ENCODE results near the gene CRHR2. TPM values are rescaled to one million over a fixed set of nuclear protein-coding genes. Genes with fewer than 3 reads are reported as not detected.

CRHR2 gene
- total RNA-seq, 2 experiments from 2014 or later: not detected

DNA sequence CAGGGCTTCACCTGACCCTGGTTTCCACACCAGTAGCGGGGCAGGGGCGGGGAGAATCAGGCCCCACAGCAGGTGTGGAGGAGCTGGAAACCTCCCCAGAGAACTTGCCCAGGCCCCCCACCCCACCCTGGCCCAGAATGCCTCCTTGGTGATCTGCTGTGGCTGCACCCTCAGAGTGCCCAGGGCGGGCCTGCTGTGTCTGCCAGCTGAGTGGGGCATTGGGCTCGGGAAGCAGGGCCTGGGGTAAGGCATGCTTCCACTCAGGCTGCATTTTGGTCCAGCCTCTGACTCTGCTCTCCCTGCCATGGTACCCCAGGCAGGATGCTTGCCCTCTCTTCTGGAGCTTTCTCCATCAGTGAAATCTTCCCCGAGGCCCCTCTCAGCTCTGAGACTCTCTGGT is 1.1 kb upstream of the CRHR2 start:
- CTCF ChIA-PET: interaction anchor here (2.4 kb wide), 1 partner anchor 57 kb away, joined by 11 read pairs; no protein-coding TSS in a partner anchor
- no peak overlapping the region for H3K4me3 ChIP-seq (ENCODE audit: low read length)
- H3K9me3 ChIP-seq (ENCODE audit: control insufficient read depth in 1 of 2, insufficient read depth in 1 of 2, low read length in 2 of 2): peaks cover 0 to 10% of the 10 kb centered on the region in 2 experiments
- peak overlapping the region; percentile 62 for H3K4me3 Mint-ChIP-seq
- no peaks in the 10 kb centered on the region for H3K9me3 Mint-ChIP-seq
- H3K27me3 Mint-ChIP-seq: peaks cover 69% of the 10 kb centered on the region
- intact Hi-C loops (cut with DNase I, micrococcal nuclease): no loop called here
- no peaks in the 10 kb centered on the region for H3K36me3 Mint-ChIP-seq (ENCODE audit: low read depth)
- DNase-seq (no peak), ATAC-seq (ENCODE audit: poor library complexity) (no peak)
- no peak overlapping the region for H3K27ac Mint-ChIP-seq
- no peaks in the 10 kb centered on the region for H3K36me3 ChIP-seq (ENCODE audit: insufficient read depth, low read length)
- TF ChIP-seq, protein P1, sequence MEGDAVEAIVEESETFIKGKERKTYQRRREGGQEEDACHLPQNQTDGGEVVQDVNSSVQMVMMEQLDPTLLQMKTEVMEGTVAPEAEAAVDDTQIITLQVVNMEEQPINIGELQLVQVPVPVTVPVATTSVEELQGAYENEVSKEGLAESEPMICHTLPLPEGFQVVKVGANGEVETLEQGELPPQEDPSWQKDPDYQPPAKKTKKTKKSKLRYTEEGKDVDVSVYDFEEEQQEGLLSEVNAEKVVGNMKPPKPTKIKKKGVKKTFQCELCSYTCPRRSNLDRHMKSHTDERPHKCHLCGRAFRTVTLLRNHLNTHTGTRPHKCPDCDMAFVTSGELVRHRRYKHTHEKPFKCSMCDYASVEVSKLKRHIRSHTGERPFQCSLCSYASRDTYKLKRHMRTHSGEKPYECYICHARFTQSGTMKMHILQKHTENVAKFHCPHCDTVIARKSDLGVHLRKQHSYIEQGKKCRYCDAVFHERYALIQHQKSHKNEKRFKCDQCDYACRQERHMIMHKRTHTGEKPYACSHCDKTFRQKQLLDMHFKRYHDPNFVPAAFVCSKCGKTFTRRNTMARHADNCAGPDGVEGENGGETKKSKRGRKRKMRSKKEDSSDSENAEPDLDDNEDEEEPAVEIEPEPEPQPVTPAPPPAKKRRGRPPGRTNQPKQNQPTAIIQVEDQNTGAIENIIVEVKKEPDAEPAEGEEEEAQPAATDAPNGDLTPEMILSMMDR (IDR thresholded peaks at IDR 0.05): no peak
- peaks cover 40 to 55% of the 10 kb centered on the region in 2 experiments for H3K27me3 ChIP-seq (ENCODE audit: control insufficient read depth in 1 of 2, insufficient read depth in 2 of 2, low read length in 2 of 2)
- POLR2A ChIA-PET: interaction anchor here (0.9 kb wide), 1 partner anchor 15 kb away, joined by 3 read pairs; no protein-coding TSS in a partner anchor
- peaks cover 25% of the 10 kb centered on the region for H3K4me1 Mint-ChIP-seq (ENCODE audit: low read depth)
- H3K27ac ChIP-seq (ENCODE audit: low read depth in 1 of 2, low read length in 2 of 2): no peak overlapping the region
- H3K4me1 ChIP-seq (ENCODE audit: insufficient read depth, low read length): peaks cover 22% of the 10 kb centered on the region

DNA sequence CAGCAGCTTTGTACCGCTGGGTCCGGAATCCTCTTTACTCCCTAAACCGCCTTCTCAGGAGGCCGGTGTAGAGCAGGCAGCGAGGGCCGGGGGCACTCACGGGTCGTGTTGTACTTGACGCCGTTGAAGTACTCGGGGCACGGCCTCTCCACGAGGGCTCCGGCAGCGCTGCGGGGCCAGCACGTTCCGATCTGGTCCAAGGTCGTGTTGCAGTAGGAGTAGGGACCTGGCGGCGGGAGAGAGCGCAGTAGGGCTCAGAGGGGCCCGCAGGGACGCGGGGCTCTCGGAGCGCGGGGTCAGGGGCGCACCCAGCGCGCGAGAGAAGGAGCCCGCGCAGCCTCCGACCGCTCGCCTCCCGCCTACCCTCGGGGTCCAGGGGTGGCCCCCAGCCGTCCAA is 443 bp downstream of the CRHR2 start:
- H3K4me3 ChIP-seq (ENCODE audit: low read length): peak overlapping the region; percentile 35
- ATAC-seq (ENCODE audit: poor library complexity) (peak; percentile 40), DNase-seq (peak in 1 of 14 experiments; percentile 19)
- H3K4me1 ChIP-seq (ENCODE audit: insufficient read depth, low read length): peaks cover 18% of the 10 kb centered on the region
- H3K27ac ChIP-seq (ENCODE audit: low read depth in 1 of 2, low read length in 2 of 2): no peak overlapping the region
- peaks cover 0 to 10% of the 10 kb centered on the region in 2 experiments for H3K9me3 ChIP-seq (ENCODE audit: control insufficient read depth in 1 of 2, insufficient read depth in 1 of 2, low read length in 2 of 2)
- peaks cover 20% of the 10 kb centered on the region for H3K4me1 Mint-ChIP-seq (ENCODE audit: low read depth)
- H3K4me3 Mint-ChIP-seq: peak overlapping the region; percentile 85
- H3K36me3 Mint-ChIP-seq (ENCODE audit: low read depth): no peaks in the 10 kb centered on the region
- H3K9me3 Mint-ChIP-seq: no peaks in the 10 kb centered on the region
- no peaks in the 10 kb centered on the region for H3K36me3 ChIP-seq (ENCODE audit: insufficient read depth, low read length)
- intact Hi-C loops (cut with DNase I, micrococcal nuclease): loop anchor here (1.0 kb wide), 1 partner anchor 58 kb away; no protein-coding TSS in a partner anchor
- TF ChIP-seq, protein P1 (IDR thresholded peaks at IDR 0.05): no peak
- no peak overlapping the region for H3K27ac Mint-ChIP-seq
- POLR2A ChIA-PET: interaction anchor here (0.9 to 1.3 kb wide), 3 partner anchors 46 to 59 kb away, joined by 3 to 9 read pairs (median 4); no protein-coding TSS in a partner anchor
- peaks cover 80% of the 10 kb centered on the region for H3K27me3 Mint-ChIP-seq
- H3K27me3 ChIP-seq (ENCODE audit: control insufficient read depth in 1 of 2, insufficient read depth in 2 of 2, low read length in 2 of 2): peaks cover 40 to 55% of the 10 kb centered on the region in 2 experiments
- CTCF ChIA-PET: interaction anchor here (2.4 kb wide), 1 partner anchor 58 kb away, joined by 11 read pairs; no protein-coding TSS in a partner anchor

DNA sequence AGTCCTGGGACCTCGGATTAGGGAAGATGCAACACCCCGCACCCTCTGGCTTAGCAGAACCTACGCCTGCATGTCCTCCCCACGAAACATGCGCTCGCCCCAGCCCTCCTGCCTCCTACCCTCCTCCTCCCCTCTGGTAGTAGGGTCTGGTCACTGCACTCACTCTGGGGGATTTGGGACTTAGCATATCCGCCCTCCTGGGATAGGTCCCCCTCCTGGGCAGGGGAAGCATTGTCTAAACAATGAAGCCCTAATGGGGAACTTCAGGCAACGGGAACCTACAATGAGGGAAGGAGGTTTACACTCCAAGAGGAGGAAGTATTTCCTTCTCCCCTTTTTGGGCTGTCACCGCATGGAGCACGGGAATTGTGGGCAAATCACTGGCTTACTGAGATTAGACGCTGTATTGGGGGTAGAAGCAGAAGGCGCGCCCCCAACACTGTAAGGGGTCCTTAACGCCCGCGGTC is 892 bp downstream of the CRHR2 start:
- H3K27ac ChIP-seq (ENCODE audit: low read depth in 1 of 2, low read length in 2 of 2): no peak overlapping the region
- H3K4me1 Mint-ChIP-seq (ENCODE audit: low read depth): peaks cover 20% of the 10 kb centered on the region
- H3K4me3 ChIP-seq (ENCODE audit: low read length): no peak overlapping the region
- H3K27me3 ChIP-seq (ENCODE audit: control insufficient read depth in 1 of 2, insufficient read depth in 2 of 2, low read length in 2 of 2): peaks cover 40 to 55% of the 10 kb centered on the region in 2 experiments
- H3K27me3 Mint-ChIP-seq: peaks cover 84% of the 10 kb centered on the region
- H3K36me3 Mint-ChIP-seq (ENCODE audit: low read depth): no peaks in the 10 kb centered on the region
- H3K4me1 ChIP-seq (ENCODE audit: insufficient read depth, low read length): peaks cover 18% of the 10 kb centered on the region
- ChIA-PET POLR2A (interaction anchor here (1.1 kb wide), 1 partner anchor 47 kb away, joined by 3 read pairs; no protein-coding TSS in a partner anchor), CTCF (no interaction called here)
- H3K4me3 Mint-ChIP-seq: peak overlapping the region; percentile 85
- ATAC-seq (ENCODE audit: poor library complexity): no peak
- H3K36me3 ChIP-seq (ENCODE audit: insufficient read depth, low read length): no peaks in the 10 kb centered on the region
- TF ChIP-seq, protein P1 (IDR thresholded peaks at IDR 0.05): no peak
- DNase-seq: no peak
- intact Hi-C loops (cut with DNase I, micrococcal nuclease): no loop called here
- H3K9me3 Mint-ChIP-seq: no peaks in the 10 kb centered on the region
- peaks cover 0 to 10% of the 10 kb centered on the region in 2 experiments for H3K9me3 ChIP-seq (ENCODE audit: control insufficient read depth in 1 of 2, insufficient read depth in 1 of 2, low read length in 2 of 2)
- no peak overlapping the region for H3K27ac Mint-ChIP-seq

Data from CD4-positive, alpha-beta T cell (primary cell).